Skin of body (tissue), 2 donors: ENCODE measurements around the gene CD160. TPM values are rescaled to one million over a fixed set of nuclear protein-coding genes. Genes with fewer than 3 reads are reported as not detected.
"Not testable (repeated sequence)": the region's sequence is repeated elsewhere in the genome, so short reads cannot be mapped to it uniquely, and the experiment has no call there.

ENCODE experiments used
- DNase-seq: peaks from one replicate; lab custom pipeline; 2025; lab: John Stamatoyannopoulos, UW
- total RNA-seq: library from RNA; depleted of rRNA; stranded (reverse); fragments of >200 nt; gene quantifications from one replicate; pipeline ENCODE4 v1.2.3, GENCODE V29; 2014

The CD160 gene
- total RNA-seq, 1 donor from 2014 or later: not detected

- no peak for DNase-seq
These were observed 11.2 kb upstream of the CD160 start for GRCh38 chr1:145708063-145708462.

GRCh38 chr1:145710291-145711027 is 8.8 kb upstream of the CD160 start:
- DNase-seq: no peak

- no peak for DNase-seq
These were observed 8.1 kb upstream of the CD160 start for GRCh38 chr1:145711213-145711651.

- no peak for DNase-seq
These were observed 4.7 kb upstream of the CD160 start for GRCh38 chr1:145714524-145715111.

GRCh38 chr1:145716641-145717345 is 2.5 kb upstream of the CD160 start:
- no peak for DNase-seq

GRCh38 chr1:145717833-145718232 is 1.5 kb upstream of the CD160 start:
- no peak for DNase-seq

GRCh38 chr1:145718465-145718864 is 834 bp upstream of the CD160 start:
- not testable (repeated sequence) for DNase-seq

- no peak for DNase-seq
These were observed 1.2 kb downstream of the CD160 start for GRCh38 chr1:145720556-145720877.

GRCh38 chr1:145720878-145721671 is 1.8 kb downstream of the CD160 start:
- DNase-seq: peak; percentile 7

GRCh38 chr1:145726193-145726592 is 6.9 kb downstream of the CD160 start:
- DNase-seq: not testable (repeated sequence)

- peak; percentile 15 for DNase-seq
These were observed 9.9 kb downstream of the CD160 start for GRCh38 chr1:145729196-145729595.

- DNase-seq: no peak
These were observed 10.6 kb downstream of the CD160 start for GRCh38 chr1:145729666-145730436.

GRCh38 chr1:145730467-145730866 is 11.2 kb downstream of the CD160 start:
- no peak for DNase-seq

- DNase-seq: no peak
These were observed 11.6 kb downstream of the CD160 start for GRCh38 chr1:145730900-145731299.

GRCh38 chr1:145736191-145736590 is 16.9 kb downstream of the CD160 start:
- DNase-seq: no peak

GRCh38 chr1:145740269-145740668 is 21.0 kb downstream of the CD160 start:
- no peak for DNase-seq

- DNase-seq: no peak
These were observed 28.3 kb downstream of the CD160 start for GRCh38 chr1:145747398-145748247.

GRCh38 chr1:145750426-145750825 is 31.1 kb downstream of the CD160 start:
- no peak for DNase-seq

GRCh38 chr1:145751491-145752037 is 32.3 kb downstream of the CD160 start:
- DNase-seq: peak; percentile 2

- no peak for DNase-seq
These were observed 38.1 kb downstream of the CD160 start for GRCh38 chr1:145757420-145757819.
